DOHH2 (cell line): ENCODE data around the gene TNNI2.

ENCODE experiments used
- H3F3A ChIP-seq: fragments of 200-600 bp; sonication (generic), shearing (Covaris generic); 2 replicates; pipeline ENCODE4 v1.6.0; 2016; ENCODE audit warnings: antibody characterized with exemption, mild to moderate bottlenecking; ENCODE audit not compliant: control insufficient read depth, insufficient read depth
- H3K27ac ChIP-seq: fragments of 200-600 bp; sonication (generic); 2 replicates; pipeline ENCODE4 v1.5.1; 2014; ENCODE audit warnings: low read depth, mild to moderate bottlenecking, low read length, moderate library complexity
- H3K27me3 ChIP-seq: fragments of 200-600 bp; sonication (generic); 2 replicates; pipeline ENCODE4 v1.6.1; 2014; ENCODE audit warnings: mild to moderate bottlenecking, low read length, mixed read lengths; ENCODE audit not compliant: control insufficient read depth
- H3K36me3 ChIP-seq: fragments of 200-600 bp; sonication (generic); 2 replicates; pipeline ENCODE4 v1.6.1; 2014; ENCODE audit warnings: mild to moderate bottlenecking, low read length, moderate library complexity, mixed read lengths; ENCODE audit not compliant: control insufficient read depth
- H3K4me1 ChIP-seq: fragments of 200-600 bp; sonication (generic); 2 replicates; pipeline ENCODE4 v1.6.1; 2014; ENCODE audit warnings: mild to moderate bottlenecking, low read length, mixed read lengths; ENCODE audit not compliant: control insufficient read depth
- H3K4me2 ChIP-seq: fragments of 200-600 bp; sonication (generic); 2 replicates; pipeline ENCODE4 v1.6.0; 2014; ENCODE audit warnings: mild to moderate bottlenecking, low read length, moderate library complexity
- H3K4me3 ChIP-seq: fragments of 200-600 bp; sonication (generic); 2 replicates; pipeline ENCODE4 v1.5.1; 2014; ENCODE audit warnings: mild to moderate bottlenecking, low read length, mixed read lengths
- H3K79me2 ChIP-seq: fragments of 200-600 bp; sonication (generic); 2 replicates; pipeline ENCODE4 v1.6.1; 2014; ENCODE audit warnings: mild to moderate bottlenecking, low read length, mixed read lengths; ENCODE audit not compliant: control insufficient read depth
- H3K9me2 ChIP-seq: fragments of 200-600 bp; sonication (generic); replicated peaks from 2 replicates; pipeline ENCODE4 v1.6.1; 2014; ENCODE audit warnings: mild to moderate bottlenecking, low read length, mixed read lengths; ENCODE audit not compliant: control insufficient read depth
- H3K9me3 ChIP-seq: fragments of 200-600 bp; sonication (generic); 2 replicates; pipeline ENCODE4 v1.6.1; 2014; ENCODE audit warnings: antibody characterized with exemption, low read length, mixed read lengths; ENCODE audit not compliant: control insufficient read depth, insufficient read depth
- H4K20me1 ChIP-seq: fragments of 200-600 bp; sonication (generic); 2 replicates; pipeline ENCODE4 v1.6.0; 2014; ENCODE audit warnings: low read depth, mild to moderate bottlenecking, antibody characterized with exemption, low read length, moderate library complexity; ENCODE audit not compliant: control insufficient read depth, insufficient read depth
- CTCF ChIP-seq: fragments of 200-600 bp; sonication (generic); IDR thresholded peaks from one replicate; pipeline ENCODE4 v1.5.1; 2014; ENCODE audit warnings: antibody characterized with exemption, mild to moderate bottlenecking, low read depth, low read length; ENCODE audit not compliant: poor library complexity, severe bottlenecking
- EZH2phosphoT487 ChIP-seq: fragments of 200-600 bp; sonication (generic); IDR thresholded peaks from 2 replicates; pipeline ENCODE4 v1.6.1; 2017; ENCODE audit warnings: borderline replicate concordance, mild to moderate bottlenecking, antibody characterized with exemption, low read length, moderate library complexity, mixed read lengths

TNNI2 gene

GRCh38 chr11:1843098-1843473, 4.3 kb downstream of the TNNI2 start:
- H3K27ac ChIP-seq: no peak overlapping the region
- no peaks in the 10 kb centered on the region for H3K9me2 ChIP-seq
- H3K4me1 ChIP-seq: peaks cover 46% of the 10 kb centered on the region
- no peaks in the 10 kb centered on the region for H3K79me2 ChIP-seq
- H3K4me3 ChIP-seq: no peak overlapping the region
- TF ChIP-seq EZH2phosphoT487 (no peak), CTCF (no peak)
- H3K9me3 ChIP-seq: no peaks in the 10 kb centered on the region
- H3K4me2 ChIP-seq: no peak overlapping the region
- peaks cover 2% of the 10 kb centered on the region; the same call in 1 of the 2 replicates for H3F3A ChIP-seq
- no peaks in the 10 kb centered on the region for H3K36me3 ChIP-seq
- peaks cover 9% of the 10 kb centered on the region; the same call in 1 of the 2 replicates for H3K27me3 ChIP-seq
- no peaks in the 10 kb centered on the region for H4K20me1 ChIP-seq

- H3F3A ChIP-seq: peaks cover 2% of the 10 kb centered on the region; the same call in 1 of the 2 replicates
- H3K27ac ChIP-seq: no peak overlapping the region
- no peaks in the 10 kb centered on the region for H3K9me3 ChIP-seq
- no peaks in the 10 kb centered on the region for H3K36me3 ChIP-seq
- no peaks in the 10 kb centered on the region for H3K79me2 ChIP-seq
- peaks cover 9% of the 10 kb centered on the region; the same call in 1 of the 2 replicates for H3K27me3 ChIP-seq
- no peaks in the 10 kb centered on the region for H4K20me1 ChIP-seq
- H3K9me2 ChIP-seq: no peaks in the 10 kb centered on the region
- no peak overlapping the region for H3K4me3 ChIP-seq
- TF ChIP-seq CTCF: no peak
- TF ChIP-seq EZH2phosphoT487: no peak
- no peak overlapping the region for H3K4me2 ChIP-seq
- H3K4me1 ChIP-seq: peaks cover 39% of the 10 kb centered on the region
These were observed 5.0 kb downstream of the TNNI2 start for GRCh38 chr11:1843796-1844195.

DNA sequence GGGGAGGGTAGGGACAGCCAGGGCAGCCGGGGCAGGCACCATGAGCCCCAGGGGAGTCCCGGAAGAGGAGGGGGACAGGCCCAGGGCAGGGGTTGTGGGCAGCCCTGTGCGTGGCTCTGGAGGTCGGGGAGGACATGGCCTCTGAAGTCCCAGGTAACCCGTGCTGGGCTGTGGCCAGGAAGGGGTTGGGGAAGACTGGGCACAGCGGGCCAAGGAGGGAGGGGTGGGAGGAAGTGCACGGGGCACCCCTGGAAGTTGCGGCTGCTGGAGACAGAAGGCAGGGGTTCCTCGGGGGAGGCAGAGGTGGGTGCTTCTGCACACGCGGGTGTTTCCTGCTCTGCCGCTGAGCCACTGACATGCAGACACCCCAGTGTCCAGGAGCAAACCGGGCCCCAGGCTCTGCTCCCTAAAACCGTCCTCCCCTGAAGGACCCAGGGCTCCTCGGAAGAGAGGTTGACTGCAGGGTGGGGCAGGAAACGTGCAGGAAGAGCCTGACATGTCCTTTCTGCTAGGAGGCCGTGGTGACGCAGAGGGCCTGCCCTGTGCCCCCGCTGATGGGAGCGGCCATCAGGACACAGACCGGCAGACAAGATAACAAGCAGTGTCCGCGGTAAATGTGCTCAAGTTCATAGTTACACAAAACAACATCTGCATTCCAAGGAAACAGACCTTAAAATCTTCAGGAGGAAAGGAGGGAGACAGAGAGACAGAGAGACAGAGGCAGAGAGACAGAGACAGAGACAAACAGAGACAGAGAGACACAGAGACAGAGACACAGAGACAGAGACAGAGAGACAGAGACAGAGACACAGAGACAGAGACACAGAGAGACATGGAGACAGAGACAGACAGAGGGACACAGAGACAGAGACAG, 5.7 kb downstream of the TNNI2 start:
- Histone ChIP-seq H4K20me1 (no peaks in the 10 kb centered on the region), H3K4me2 (peak overlapping the region; percentile 46), H3K27ac (no peak overlapping the region), H3K27me3 (peaks cover 9% of the 10 kb centered on the region; the same call in 1 of the 2 replicates), H3K36me3 (no peaks in the 10 kb centered on the region), H3F3A (peaks cover 2% of the 10 kb centered on the region; the same call in 1 of the 2 replicates), H3K79me2 (no peaks in the 10 kb centered on the region), H3K4me3 (0 out of 2 replicates have a peak overlapping the region, but pooled peaks have one; percentile 24), H3K9me2 (no peaks in the 10 kb centered on the region), H3K4me1 (peaks cover 37% of the 10 kb centered on the region), H3K9me3 (no peaks in the 10 kb centered on the region)
- TF ChIP-seq EZH2phosphoT487 (no peak), CTCF (no peak)
